ENCODE results near the gene ADARB1.

DNA sequence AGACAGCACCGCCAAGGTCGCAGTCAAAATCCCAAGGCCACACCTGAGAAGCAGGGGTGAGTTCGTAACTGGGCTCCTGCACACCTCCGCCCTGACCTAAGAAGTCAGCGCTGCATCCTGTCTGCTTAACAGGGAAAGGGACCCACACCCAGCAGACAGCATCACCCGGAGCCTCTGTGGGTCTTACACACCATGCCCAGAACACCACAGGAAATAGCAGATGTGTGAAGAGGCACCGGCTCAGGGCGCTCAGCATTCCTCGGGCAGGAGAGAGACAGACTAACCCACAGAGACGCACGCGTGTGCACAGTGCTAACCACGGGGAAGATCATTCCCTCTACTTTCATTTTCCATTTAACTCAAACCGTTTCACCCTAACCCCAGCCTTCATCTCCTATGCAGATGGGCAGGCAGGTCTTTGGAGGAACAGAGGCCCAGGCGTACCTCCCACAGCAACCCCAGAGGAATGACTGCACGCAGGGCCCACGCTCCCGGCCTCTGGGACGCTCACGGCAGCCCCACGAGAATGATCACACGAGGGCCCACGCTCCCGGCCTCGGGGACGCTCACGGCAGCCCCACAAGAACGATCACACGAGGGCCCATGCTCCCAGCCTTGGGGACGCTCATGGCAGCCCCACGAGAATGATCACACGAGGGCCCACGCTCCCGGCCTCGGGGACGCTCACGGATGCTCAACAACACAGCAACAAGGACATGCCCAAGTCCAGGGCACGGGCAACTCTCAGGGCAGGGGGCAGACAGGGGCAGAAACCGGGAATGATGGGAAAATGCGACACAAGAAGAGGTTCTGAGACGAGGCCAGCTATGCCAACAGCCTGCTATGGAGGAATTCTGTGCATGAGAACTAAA, 192.4 kb downstream of the ADARB1 start:
- TF ChIP-seq, protein P1, sequence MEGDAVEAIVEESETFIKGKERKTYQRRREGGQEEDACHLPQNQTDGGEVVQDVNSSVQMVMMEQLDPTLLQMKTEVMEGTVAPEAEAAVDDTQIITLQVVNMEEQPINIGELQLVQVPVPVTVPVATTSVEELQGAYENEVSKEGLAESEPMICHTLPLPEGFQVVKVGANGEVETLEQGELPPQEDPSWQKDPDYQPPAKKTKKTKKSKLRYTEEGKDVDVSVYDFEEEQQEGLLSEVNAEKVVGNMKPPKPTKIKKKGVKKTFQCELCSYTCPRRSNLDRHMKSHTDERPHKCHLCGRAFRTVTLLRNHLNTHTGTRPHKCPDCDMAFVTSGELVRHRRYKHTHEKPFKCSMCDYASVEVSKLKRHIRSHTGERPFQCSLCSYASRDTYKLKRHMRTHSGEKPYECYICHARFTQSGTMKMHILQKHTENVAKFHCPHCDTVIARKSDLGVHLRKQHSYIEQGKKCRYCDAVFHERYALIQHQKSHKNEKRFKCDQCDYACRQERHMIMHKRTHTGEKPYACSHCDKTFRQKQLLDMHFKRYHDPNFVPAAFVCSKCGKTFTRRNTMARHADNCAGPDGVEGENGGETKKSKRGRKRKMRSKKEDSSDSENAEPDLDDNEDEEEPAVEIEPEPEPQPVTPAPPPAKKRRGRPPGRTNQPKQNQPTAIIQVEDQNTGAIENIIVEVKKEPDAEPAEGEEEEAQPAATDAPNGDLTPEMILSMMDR (IDR thresholded peaks at IDR 0.05; ENCODE audit: insufficient read depth, low read length, poor library complexity, severe bottlenecking), result no peak
- TF ChIP-seq EZH2phosphoT487 (conservative IDR thresholded peaks at IDR 0.05; ENCODE audit: low read length), result no peak

Data from SU-DHL-6 (cell line).